HUES64 (cell line): ENCODE results near the gene MGLL.

ENCODE experiments used
- H3K27ac ChIP-seq: 2 replicates; pipeline ENCODE4 v1.7.0; 2013; ENCODE audit warnings: low read depth, low read length, inconsistent platforms
- H3K27me3 ChIP-seq: 2 replicates; pipeline ENCODE4 v1.6.1; 2013; ENCODE audit warnings: mild to moderate bottlenecking, low read length; ENCODE audit not compliant: insufficient read depth
- H3K36me3 ChIP-seq: 2 replicates; pipeline ENCODE4 v1.6.1; 2013; ENCODE audit warnings: mild to moderate bottlenecking, low read length; ENCODE audit not compliant: insufficient read depth
- H3K4me1 ChIP-seq: 2 replicates; pipeline ENCODE4 v1.6.1; 2013; ENCODE audit warnings: mild to moderate bottlenecking, low read length, moderate library complexity; ENCODE audit not compliant: insufficient read depth
- H3K4me3 ChIP-seq: 2 replicates; pipeline ENCODE4 v1.5.1; 2013; ENCODE audit warnings: mild to moderate bottlenecking, low read length, moderate library complexity
- H3K9ac ChIP-seq: 2 replicates; pipeline ENCODE4 v1.6.1; 2013; ENCODE audit warnings: mild to moderate bottlenecking, low read depth, low read length
- H3K9me3 ChIP-seq: 2 replicates; pipeline ENCODE4 v1.6.1; 2013; ENCODE audit warnings: low read depth, low read length; ENCODE audit not compliant: insufficient read depth
- WGBS: fragments of 150-250, 120-280 bp; methylation state at CpG from one replicate; pipeline ENCODE4 v1.1.7; 2013; ENCODE audit warnings: missing lambda C conversion rate; 5-methylcytosine and 5-hydroxymethylcytosine counted together

The MGLL gene

DNA sequence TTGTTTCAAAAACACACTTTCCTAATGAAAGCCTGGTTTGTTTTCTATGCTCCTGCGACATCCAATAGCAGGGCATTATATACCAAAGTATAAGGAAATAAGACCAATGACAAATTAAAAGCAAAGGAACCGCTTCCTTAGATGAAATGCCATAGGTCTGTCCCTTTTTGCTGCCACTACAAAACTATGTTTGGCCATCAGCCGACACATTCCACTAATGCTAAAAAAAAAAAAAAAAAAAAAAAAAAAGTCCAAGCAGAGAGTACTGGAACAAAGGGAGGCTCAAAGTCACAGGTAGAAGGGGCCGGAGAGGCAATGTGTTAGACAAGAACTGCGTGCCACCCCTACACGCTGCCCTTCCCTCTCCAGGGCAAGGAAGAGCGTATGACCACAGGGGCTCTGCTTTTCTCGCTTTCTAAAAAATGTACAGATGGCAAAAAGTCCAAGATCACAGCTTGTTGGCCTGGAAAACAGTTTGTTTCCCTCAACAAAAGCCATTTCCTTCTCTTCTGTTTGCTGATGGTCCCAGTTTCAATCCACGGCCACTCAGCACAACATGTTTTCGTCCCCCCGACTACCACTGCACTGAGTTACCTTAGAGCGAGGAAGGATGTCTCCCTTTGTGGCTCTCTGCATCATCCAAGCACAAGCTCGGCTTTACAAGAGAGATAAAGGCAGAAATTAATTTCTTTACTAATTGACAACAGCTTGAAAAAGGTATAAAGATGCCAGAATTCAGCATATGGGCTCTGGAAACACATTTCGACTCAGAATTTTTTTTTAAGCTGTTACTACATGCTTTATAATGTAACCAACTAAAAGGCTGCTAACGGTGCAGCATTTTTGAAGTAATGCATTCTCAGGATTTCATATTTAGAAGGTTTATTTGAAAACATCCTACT lies 78.7 kb downstream of the MGLL start:
- Histone ChIP-seq H3K27ac (no peak overlapping the region), H3K27me3 (no peaks in the 10 kb centered on the region), H3K36me3 (no peaks in the 10 kb centered on the region), H3K4me3 (no peak overlapping the region), H3K9ac (no peak overlapping the region), H3K9me3 (no peaks in the 10 kb centered on the region), H3K4me1 (no peaks in the 10 kb centered on the region)
- 94% methylated on average over 14 of the region's 15 CpGs for WGBS

DNA sequence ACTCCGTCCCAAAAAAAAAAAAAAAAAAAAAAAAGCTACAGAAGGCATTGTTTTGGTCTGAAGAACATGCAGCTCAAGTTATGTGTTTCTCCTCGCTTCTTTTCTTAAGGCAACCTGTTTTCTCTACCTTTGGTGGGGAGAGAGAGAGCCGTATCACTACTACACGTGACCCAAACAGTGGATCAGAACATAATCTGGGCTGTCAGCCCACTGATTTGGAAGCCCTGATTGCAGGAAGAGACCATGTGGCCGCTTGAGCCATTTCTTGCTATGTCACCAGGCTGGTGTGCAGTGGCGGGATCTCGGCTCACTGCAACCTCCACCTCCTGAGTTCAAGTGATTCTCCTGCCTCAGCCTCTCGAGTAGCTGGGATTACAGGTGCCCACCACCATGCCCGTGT lies 79.7 kb downstream of the MGLL start:
- no peak overlapping the region for H3K27ac ChIP-seq
- 93% methylated on average over 9 of the region's 9 CpGs for WGBS
- no peak overlapping the region for H3K4me3 ChIP-seq
- no peak overlapping the region for H3K9ac ChIP-seq
- no peaks in the 10 kb centered on the region for H3K27me3 ChIP-seq
- H3K9me3 ChIP-seq = no peaks in the 10 kb centered on the region
- no peaks in the 10 kb centered on the region for H3K4me1 ChIP-seq
- H3K36me3 ChIP-seq = no peaks in the 10 kb centered on the region

DNA sequence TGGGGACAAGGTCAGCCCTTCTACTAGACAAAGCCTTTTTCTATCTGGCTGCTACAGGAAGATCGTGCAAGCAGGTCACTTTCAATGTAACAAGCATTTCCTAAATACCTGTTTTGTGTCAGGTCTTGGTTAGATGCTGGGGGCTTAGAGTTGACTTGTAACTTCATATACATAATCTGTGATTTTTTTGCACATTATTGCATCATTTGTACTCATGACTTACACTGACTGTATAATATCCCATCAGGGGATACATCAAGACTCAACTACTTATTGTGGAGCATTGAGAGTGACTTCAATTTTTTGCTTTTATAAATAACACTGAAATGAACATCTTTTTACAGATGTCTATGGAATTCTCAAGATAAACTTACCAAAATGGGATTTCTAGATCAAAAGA lies 80.6 kb downstream of the MGLL start:
- Histone ChIP-seq H3K4me3 (no peak overlapping the region), H3K36me3 (no peaks in the 10 kb centered on the region), H3K4me1 (no peaks in the 10 kb centered on the region), H3K9me3 (no peaks in the 10 kb centered on the region), H3K27me3 (no peaks in the 10 kb centered on the region), H3K9ac (no peak overlapping the region), H3K27ac (no peak overlapping the region)
- WGBS = no CpG with 5 or more reads among the region's 1 CpG

DNA sequence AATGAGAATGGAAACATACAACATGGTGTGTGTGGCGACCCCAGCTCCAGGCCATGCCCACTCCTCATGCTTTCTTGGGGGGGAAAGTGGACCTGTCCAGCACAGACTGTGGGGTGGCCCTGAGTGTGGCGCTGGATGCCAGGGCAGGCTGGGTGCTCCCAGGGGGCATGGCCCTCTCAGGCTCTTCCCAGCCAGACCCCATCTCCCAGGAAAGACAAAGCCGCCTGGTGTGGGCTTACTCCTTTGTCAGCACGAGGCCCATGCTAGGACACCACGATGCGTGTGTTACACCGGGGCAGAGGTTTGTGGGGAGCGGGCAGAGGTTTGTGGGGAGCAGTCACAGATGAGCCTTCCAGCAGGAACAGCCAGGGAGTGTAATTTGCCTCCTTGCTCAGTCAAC lies 81.1 kb downstream of the MGLL start:
- Histone ChIP-seq H3K27me3 (no peaks in the 10 kb centered on the region), H3K9me3 (no peaks in the 10 kb centered on the region), H3K9ac (no peak overlapping the region), H3K4me3 (no peak overlapping the region), H3K36me3 (no peaks in the 10 kb centered on the region), H3K4me1 (peaks cover 1% of the 10 kb centered on the region; the same call in 1 of the 2 replicates), H3K27ac (no peak overlapping the region)
- WGBS = 94% methylated on average over 8 of the region's 8 CpGs

DNA sequence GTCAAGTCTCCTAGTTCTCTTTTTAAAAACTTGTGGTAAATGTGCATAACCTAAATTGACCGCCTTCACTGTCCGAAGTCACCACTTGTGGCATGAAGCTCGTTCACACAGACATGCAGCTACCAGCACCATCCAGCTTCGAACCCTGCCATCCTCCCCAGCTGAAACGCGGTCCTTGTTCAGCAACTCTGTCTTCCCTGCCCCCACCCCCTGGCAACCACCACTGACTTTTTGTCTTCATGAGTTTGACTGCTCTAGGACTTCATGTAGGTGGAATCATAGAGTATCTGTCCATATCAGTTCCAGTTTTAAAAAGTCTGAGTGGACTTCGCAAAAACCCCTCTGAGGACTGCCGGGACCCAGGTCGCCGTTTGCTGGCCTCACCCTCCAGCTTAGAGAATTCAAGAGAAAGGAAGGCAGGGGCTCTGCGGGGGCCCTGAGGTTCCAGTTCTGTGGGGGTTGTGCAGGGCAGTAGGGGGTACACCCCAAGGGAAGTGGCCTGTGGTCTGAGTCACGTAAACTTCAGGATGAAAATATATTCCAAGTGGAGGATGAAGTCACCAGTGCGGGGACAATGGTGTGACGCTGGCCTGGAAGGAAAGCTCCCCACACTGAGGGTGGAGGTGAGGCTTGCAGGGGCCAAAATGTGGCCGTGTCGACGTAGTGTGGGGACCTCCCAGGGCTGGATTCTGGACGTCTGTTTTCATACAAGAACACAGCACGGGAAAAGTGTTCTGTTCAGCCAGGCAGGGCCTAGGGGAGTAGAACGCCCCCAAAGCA lies 82.0 kb downstream of the MGLL start:
- H3K9me3 ChIP-seq = no peaks in the 10 kb centered on the region
- WGBS = 94% methylated on average over 20 of the region's 20 CpGs
- H3K27ac ChIP-seq = no peak overlapping the region
- no peaks in the 10 kb centered on the region for H3K27me3 ChIP-seq
- no peak overlapping the region for H3K9ac ChIP-seq
- H3K4me1 ChIP-seq = peaks cover 10% of the 10 kb centered on the region
- no peak overlapping the region for H3K4me3 ChIP-seq
- H3K36me3 ChIP-seq = no peaks in the 10 kb centered on the region

DNA sequence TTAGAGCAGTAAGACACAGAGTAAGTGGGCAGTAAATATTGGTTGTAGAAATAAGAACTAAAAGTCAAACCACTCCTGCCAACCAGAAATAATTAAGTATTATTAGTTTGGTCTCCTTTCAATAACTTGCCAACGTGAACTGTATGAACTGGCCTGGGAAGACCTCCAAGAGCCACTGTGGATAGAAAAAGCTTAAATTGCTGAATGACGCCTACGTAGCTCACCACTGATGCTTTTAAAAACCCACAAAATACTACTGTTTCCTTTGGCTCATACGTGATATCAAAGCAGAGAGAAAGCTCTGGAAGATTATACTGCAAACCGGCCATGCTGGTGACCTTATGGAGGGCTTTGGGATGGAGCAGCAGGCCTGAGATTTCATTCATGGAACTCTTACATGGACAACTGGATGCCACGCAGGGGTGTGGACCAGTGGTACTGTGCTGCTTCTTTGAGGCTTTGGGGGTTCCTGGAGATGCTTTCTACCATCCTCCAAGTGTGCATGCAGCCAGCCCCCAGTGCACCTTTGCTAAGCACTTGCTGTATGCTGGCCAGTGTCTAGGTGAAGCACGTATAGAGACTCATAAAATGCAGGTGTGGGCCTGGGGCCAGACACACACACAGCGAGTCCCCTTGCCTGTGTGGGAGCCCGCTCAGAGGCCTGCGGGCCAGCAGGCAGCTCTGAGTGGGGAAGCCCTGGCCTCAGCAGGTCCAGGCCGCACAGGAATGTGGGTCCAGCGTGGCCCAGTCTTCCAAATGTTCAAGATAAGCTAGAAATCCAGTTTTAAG lies 82.8 kb downstream of the MGLL start:
- Histone ChIP-seq H3K27ac (no peak overlapping the region), H3K27me3 (no peaks in the 10 kb centered on the region; the same call in 1 of the 2 replicates), H3K4me3 (no peak overlapping the region), H3K9ac (no peak overlapping the region), H3K4me1 (peaks cover 18% of the 10 kb centered on the region), H3K9me3 (no peaks in the 10 kb centered on the region), H3K36me3 (no peaks in the 10 kb centered on the region)
- 93% methylated on average over 12 of the region's 12 CpGs for WGBS

DNA sequence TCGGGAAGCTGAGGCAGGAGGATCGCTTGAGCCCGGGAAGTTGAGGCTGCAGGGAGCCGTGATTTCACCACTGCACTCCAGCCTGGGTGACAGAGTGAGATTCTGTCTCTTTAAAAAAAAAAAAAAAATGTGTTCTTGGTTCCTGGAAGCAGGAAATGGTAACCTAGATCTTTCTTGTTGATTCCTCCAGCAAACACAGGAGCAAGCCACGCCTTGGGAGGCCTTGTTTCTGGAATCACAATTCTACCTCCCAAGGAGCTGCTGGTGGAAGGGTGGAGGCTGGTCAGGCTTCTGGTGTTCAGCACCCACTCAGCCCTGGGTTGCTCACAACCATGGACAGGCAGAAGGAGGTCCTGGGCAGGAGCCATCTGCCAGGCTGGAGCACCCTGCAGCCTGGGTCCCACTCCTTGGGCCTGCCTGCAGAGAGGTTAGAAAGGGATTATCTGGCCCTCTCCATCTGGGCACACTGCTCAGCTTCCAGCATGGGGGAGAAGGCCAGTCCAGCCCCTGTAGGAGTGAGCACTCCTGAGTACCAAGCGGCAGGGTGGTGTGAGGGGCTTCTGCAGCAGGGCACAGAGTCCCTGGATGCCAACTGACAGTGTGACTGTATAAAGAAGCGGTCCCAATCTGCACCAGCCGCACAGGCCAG lies 84.0 kb downstream of the MGLL start:
- H3K9ac ChIP-seq = no peak overlapping the region
- H3K36me3 ChIP-seq = no peaks in the 10 kb centered on the region
- H3K4me3 ChIP-seq = no peak overlapping the region
- no peaks in the 10 kb centered on the region for H3K9me3 ChIP-seq
- H3K27ac ChIP-seq = no peak overlapping the region
- 93% methylated on average over 8 of the region's 8 CpGs for WGBS
- peaks cover 6% of the 10 kb centered on the region; the same call in 1 of the 2 replicates for H3K27me3 ChIP-seq
- H3K4me1 ChIP-seq = peaks cover 27% of the 10 kb centered on the region

DNA sequence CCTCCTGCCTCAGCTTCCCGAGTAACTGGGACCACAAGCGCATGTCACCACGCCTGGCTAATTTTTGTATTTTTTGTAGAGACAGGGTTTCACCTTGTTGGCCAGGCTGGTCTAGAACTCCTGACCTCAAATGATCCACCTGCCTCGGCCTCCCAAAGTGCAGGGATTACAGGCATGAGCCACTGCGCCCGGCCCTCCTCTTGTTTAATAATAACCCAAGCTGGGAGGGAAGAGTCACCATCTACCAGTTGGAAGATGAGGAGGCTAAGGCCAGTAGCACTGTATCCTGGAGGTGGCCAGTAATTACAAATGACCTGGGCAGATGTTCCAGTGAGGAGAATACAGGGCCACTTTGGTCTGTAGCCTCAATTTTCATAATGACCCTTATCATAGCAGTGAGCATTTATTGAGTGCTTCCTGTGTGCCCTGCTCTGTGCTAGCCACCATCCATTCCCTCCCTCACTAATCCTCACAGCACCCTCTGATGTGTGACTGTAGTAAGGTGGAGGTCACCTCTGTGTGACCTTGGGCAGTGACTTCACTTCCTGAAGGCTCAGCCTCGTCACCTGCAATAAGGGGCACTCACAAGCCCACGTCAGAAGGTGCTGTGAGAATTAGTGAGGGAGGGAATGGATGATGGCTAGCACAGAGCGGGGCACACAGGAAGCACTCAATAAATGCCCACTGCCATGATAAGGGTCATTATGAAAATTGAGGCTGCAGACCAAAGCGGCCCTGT lies 85.3 kb downstream of the MGLL start:
- Histone ChIP-seq H3K4me3 (no peak overlapping the region), H3K27me3 (peaks cover 6% of the 10 kb centered on the region; the same call in 1 of the 2 replicates), H3K27ac (no peak overlapping the region), H3K4me1 (peaks cover 35% of the 10 kb centered on the region), H3K9me3 (no peaks in the 10 kb centered on the region), H3K9ac (no peak overlapping the region), H3K36me3 (no peaks in the 10 kb centered on the region)
- WGBS = 95% methylated on average over 10 of the region's 10 CpGs

DNA sequence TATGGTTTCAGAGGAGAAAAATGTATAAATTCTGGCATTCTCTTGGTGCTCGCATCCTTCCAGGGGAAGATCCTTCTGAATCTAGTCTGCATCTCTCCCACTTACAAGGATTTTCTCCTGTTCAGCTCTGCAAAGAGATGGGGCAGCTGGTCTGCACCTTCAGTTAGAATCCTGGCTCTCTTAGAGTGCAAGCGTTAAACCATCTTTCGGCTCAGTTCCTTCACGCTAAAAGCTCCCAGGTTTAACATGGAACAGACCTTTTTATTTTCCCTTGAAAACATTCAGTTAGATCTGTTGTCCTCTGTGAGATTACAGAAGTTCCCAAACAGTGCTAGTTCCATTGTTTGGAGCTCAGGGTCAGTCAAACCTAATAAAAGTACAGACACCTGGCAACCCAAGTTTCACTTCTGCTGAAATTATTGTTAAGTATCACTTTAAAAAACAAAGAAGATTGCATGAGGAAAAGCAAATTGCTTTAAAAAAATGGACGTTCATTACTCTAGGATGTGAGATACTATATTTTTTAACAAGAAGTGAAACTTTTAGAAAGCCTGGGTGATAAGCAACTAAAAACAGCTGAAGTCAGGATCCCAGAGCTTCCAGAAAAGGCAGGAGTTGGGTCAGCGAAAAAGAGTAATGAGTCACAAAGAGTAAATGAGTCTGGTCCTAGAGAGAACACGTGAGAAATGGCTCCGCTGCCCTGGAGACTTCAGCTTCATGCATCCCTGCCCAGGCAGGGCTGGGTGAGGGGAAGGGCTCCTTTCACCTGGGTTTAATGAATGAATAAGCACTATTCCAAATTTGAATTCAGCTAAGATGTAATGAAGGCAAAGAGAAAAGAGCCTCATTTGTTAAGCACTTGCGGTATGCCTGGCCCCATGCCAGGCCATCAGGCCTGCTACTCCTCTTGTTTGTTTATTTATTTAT lies 86.3 kb downstream of the MGLL start:
- H3K36me3 ChIP-seq = no peaks in the 10 kb centered on the region
- no peaks in the 10 kb centered on the region for H3K9me3 ChIP-seq
- H3K9ac ChIP-seq = no peak overlapping the region
- H3K4me3 ChIP-seq = no peak overlapping the region
- 76% methylated on average over 9 of the region's 9 CpGs for WGBS
- H3K27me3 ChIP-seq = peaks cover 6% of the 10 kb centered on the region; the same call in 1 of the 2 replicates
- H3K27ac ChIP-seq = no peak overlapping the region
- peaks cover 42% of the 10 kb centered on the region for H3K4me1 ChIP-seq
